ENCODE results near the gene PCGF2. TPM values are rescaled to one million over a fixed set of nuclear protein-coding genes. Genes with fewer than 3 reads are reported as not detected.

Gene PCGF2
- total and polyA plus RNA-seq, 5 donors from 2014 or later, result 0.25 TPM; not detected in 4

DNA sequence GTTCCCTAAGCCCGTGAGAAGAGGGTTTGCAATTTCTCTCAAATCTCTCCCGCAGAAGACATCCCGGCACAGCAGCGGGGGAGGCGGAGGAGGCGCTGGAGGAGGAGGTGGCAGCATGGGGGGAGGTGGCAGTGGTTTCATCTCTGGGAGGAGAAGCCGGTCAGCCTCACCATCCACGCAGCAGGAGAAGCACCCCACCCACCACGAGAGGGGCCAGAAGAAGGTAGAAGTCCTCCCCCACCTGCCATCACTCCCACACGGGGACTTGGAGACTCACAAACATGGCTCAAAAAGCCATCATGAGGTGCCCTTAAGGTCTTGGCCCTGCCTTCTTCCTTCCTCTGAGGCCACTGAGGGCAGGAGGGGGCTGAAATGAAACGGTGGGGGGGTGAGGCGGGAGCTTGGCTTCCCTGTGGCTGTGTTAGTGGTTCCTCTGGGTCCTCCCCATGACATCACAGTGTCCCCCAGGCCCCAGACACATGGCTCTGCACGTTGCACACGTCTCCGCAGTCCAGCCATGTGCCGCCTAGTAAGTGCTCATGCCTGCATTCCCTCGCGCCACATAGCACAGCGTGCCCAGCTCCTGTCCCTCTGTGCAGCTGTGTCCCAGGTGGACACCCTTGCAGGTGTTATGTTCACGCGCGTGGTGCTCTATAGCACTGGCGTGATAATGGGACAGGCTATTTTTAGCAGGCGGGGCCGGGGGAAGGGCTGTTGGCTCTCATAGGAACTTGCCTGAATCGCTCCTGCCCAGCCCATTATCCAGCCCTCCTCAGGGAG, 36.2 kb downstream of the PCGF2 start:
- peaks cover 42% of the 10 kb centered on the region for H3K36me3 Mint-ChIP-seq
- H3K27me3 Mint-ChIP-seq, result no peaks in the 10 kb centered on the region
- Histone ChIP-seq H3K36me3 (ENCODE audit: control insufficient read depth, insufficient read depth, low read length) (peaks cover 87% of the 10 kb centered on the region), H3K4me3 (ENCODE audit: low read depth, low read length) (no peak overlapping the region), H3K9me3 (ENCODE audit: control insufficient read depth in 2 of 2, low read length in 2 of 2) (no peaks in the 10 kb centered on the region), H3K27ac (ENCODE audit: insufficient read depth, low read length, poor library complexity, severe bottlenecking) (no peak overlapping the region), H3K4me1 (ENCODE audit: control insufficient read depth, insufficient read depth, low read length, poor library complexity, severe bottlenecking) (peaks cover 16% of the 10 kb centered on the region), H3K27me3 (ENCODE audit: control insufficient read depth, insufficient read depth, low read length) (no peaks in the 10 kb centered on the region)
- peaks cover 0 to 2% (median 0%) of the 10 kb centered on the region in 7 donors for H3K9me3 Mint-ChIP-seq
- H3K4me1 Mint-ChIP-seq, result peaks cover 5 to 60% (median 33%) of the 10 kb centered on the region in 4 donors
- peak overlapping the region in 1 of 3 donors; percentile 46 for H3K27ac Mint-ChIP-seq
- peak overlapping the region in 1 of 4 donors; percentile 38 for H3K4me3 Mint-ChIP-seq
- no peak for DNase-seq
- ATAC-seq (ENCODE audit: low read depth in 2 of 2), result no peak

DNA sequence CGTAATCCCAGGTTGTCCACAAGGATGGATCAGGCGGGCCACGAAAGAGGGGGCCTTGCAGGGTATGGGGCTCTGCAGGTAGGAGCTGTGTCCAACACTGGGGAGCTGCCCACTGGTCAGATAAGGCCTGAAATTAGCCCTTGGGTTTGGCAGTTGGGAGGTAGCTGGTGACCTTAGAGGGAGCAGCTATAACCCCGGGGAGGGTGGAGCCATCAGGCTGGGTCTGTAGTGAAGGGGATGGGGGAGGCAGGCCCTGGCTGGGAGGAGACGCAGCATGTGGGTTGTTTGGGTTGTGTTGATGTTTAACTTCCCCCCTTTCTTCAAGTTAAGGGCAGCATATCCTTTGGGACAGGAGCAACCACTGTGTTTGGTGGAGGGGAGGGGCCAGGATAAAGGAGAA, 37.2 kb downstream of the PCGF2 start:
- ATAC-seq (ENCODE audit: low read depth in 2 of 2) (no peak), DNase-seq (no peak)
- no peak overlapping the region for H3K4me3 ChIP-seq (ENCODE audit: low read depth, low read length)
- no peaks in the 10 kb centered on the region for H3K27me3 Mint-ChIP-seq
- no peak overlapping the region for H3K27ac ChIP-seq (ENCODE audit: insufficient read depth, low read length, poor library complexity, severe bottlenecking)
- peaks cover 43% of the 10 kb centered on the region for H3K36me3 Mint-ChIP-seq
- H3K27ac Mint-ChIP-seq, result peak overlapping the region in 2 of 3 donors; percentile 45 to 71
- H3K4me1 Mint-ChIP-seq, result peaks cover 5 to 64% (median 33%) of the 10 kb centered on the region in 4 donors
- no peaks in the 10 kb centered on the region for H3K27me3 ChIP-seq (ENCODE audit: control insufficient read depth, insufficient read depth, low read length)
- H3K36me3 ChIP-seq (ENCODE audit: control insufficient read depth, insufficient read depth, low read length), result peaks cover 78% of the 10 kb centered on the region
- peak overlapping the region in 2 of 4 donors; percentile 31 to 35 for H3K4me3 Mint-ChIP-seq
- H3K9me3 ChIP-seq (ENCODE audit: control insufficient read depth in 2 of 2, low read length in 2 of 2), result no peaks in the 10 kb centered on the region
- H3K4me1 ChIP-seq (ENCODE audit: control insufficient read depth, insufficient read depth, low read length, poor library complexity, severe bottlenecking), result peaks cover 26% of the 10 kb centered on the region
- peaks cover 0 to 3% (median 0%) of the 10 kb centered on the region in 7 donors for H3K9me3 Mint-ChIP-seq

DNA sequence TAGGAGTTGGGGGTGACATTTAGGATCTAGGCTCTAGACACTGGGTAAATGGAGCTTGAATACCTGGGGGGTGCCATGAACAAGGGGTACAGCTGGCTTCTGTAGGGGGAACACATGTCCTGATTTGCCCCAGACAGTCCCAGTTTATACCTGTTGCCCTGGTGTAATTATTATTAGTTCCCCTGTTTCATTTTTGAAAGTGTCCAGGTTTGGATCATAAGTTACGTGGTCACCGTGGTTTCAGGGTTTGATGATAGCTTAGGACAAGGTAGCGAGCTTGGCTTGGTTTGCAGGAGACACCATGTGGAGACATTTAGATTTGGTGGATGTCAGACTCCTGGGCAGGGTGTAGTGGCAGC, 37.6 kb downstream of the PCGF2 start:
- Histone ChIP-seq H3K4me3 (ENCODE audit: low read depth, low read length) (no peak overlapping the region), H3K4me1 (ENCODE audit: control insufficient read depth, insufficient read depth, low read length, poor library complexity, severe bottlenecking) (peaks cover 29% of the 10 kb centered on the region), H3K36me3 (ENCODE audit: control insufficient read depth, insufficient read depth, low read length) (peaks cover 74% of the 10 kb centered on the region), H3K9me3 (ENCODE audit: control insufficient read depth in 2 of 2, low read length in 2 of 2) (no peaks in the 10 kb centered on the region), H3K27ac (ENCODE audit: insufficient read depth, low read length, poor library complexity, severe bottlenecking) (no peak overlapping the region), H3K27me3 (ENCODE audit: control insufficient read depth, insufficient read depth, low read length) (no peaks in the 10 kb centered on the region)
- H3K4me3 Mint-ChIP-seq, result peak overlapping the region in 2 of 4 donors; percentile 35 to 62
- peak overlapping the region in 1 of 3 donors; percentile 64 for H3K27ac Mint-ChIP-seq
- H3K27me3 Mint-ChIP-seq, result no peaks in the 10 kb centered on the region
- peaks cover 0 to 3% (median 0%) of the 10 kb centered on the region in 7 donors for H3K9me3 Mint-ChIP-seq
- no peak for DNase-seq
- H3K36me3 Mint-ChIP-seq, result peaks cover 40% of the 10 kb centered on the region
- ATAC-seq (ENCODE audit: low read depth in 2 of 2), result no peak
- peaks cover 5 to 62% (median 32%) of the 10 kb centered on the region in 4 donors for H3K4me1 Mint-ChIP-seq

DNA sequence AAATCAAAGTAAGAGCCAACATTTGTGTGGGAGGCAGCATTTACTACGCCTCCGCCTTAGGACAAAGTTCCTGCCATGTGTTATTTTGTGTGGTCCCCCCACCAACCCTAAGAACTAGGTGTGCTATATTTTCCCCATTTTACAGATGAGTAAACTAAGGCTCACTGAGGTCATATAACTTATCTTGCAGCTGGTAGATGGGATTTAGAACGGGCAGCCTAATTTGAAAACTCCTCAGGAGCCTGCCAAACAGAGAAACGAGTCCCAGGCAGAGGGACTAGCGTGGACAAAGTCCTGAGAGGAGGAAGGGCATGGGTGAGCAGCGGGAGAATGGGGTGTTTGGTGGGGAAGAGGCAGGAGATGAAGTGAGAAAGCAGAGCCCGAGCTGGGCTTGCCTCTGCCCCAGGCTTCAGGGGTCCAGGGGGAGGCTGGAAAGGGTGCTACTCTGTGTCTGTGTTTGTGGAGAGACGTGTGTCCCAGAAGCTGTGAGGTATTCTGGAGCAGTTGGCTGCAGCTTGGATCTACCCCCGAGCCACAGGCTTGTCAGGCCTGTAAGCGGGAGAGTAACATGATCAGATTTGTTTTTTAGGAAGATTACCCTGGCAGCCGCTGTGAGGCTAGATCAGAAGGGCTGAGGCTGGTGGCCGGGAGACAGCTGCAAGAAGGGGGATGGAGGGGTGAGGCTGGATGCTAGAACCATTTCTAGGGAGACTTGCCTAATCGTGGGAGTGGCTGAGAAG, 38.1 kb downstream of the PCGF2 start:
- Mint-ChIP-seq H3K9me3 (peaks cover 0 to 3% (median 0%) of the 10 kb centered on the region in 7 donors), H3K27me3 (no peaks in the 10 kb centered on the region), H3K4me3 (peak overlapping the region in 3 of 4 donors; percentile 16 to 62 (median 35)), H3K4me1 (peaks cover 5 to 62% (median 32%) of the 10 kb centered on the region in 4 donors), H3K36me3 (peaks cover 40% of the 10 kb centered on the region), H3K27ac (peak overlapping the region in 2 of 3 donors; percentile 64 to 86)
- Histone ChIP-seq H3K4me1 (ENCODE audit: control insufficient read depth, insufficient read depth, low read length, poor library complexity, severe bottlenecking) (peaks cover 29% of the 10 kb centered on the region), H3K27me3 (ENCODE audit: control insufficient read depth, insufficient read depth, low read length) (no peaks in the 10 kb centered on the region), H3K4me3 (ENCODE audit: low read depth, low read length) (no peak overlapping the region), H3K9me3 (ENCODE audit: control insufficient read depth in 2 of 2, low read length in 2 of 2) (no peaks in the 10 kb centered on the region), H3K27ac (ENCODE audit: insufficient read depth, low read length, poor library complexity, severe bottlenecking) (no peak overlapping the region), H3K36me3 (ENCODE audit: control insufficient read depth, insufficient read depth, low read length) (peaks cover 69% of the 10 kb centered on the region)
- DNase-seq (no peak), ATAC-seq (ENCODE audit: low read depth in 2 of 2) (no peak)

DNA sequence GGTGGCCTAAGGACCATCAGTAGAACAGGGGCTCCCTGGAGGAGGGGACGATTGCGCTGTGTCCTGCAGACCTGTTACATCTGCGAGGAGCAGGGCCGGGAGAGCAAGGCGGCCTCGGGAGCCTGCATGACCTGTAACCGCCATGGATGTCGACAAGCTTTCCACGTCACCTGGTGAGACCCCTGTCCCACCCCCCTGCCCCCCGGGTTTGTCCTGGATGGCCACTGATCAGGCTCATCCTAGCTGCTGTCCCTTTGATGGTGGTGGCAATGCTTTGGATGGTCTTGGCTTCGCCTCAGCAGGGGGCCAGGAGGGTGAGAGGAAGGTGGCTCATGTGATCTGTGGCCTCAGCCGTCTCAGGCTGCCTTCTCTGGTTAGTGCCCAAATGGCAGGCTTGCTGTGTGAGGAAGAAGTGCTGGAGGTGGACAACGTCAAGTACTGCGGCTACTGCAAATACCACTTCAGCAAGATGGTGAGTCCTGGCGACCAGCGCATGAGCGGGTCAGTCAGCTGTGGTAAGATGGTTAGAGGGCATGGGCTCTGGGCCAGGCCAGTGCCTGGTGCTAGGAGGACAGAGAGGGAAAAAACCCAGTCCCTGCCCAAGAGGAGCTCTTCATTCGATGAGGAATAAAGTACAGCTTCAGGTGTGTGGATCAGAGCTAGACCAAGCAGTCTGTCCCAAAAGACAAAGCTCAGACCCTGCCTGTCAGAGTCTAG, 38.9 kb downstream of the PCGF2 start:
- H3K4me3 Mint-ChIP-seq, result peak overlapping the region in 2 of 4 donors; percentile 16 to 63
- no peak for ATAC-seq (ENCODE audit: low read depth in 2 of 2)
- peaks cover 0 to 3% (median 0%) of the 10 kb centered on the region in 7 donors for H3K9me3 Mint-ChIP-seq
- peak overlapping the region in 1 of 3 donors; percentile 86 for H3K27ac Mint-ChIP-seq
- Histone ChIP-seq H3K27me3 (ENCODE audit: control insufficient read depth, insufficient read depth, low read length) (no peaks in the 10 kb centered on the region), H3K36me3 (ENCODE audit: control insufficient read depth, insufficient read depth, low read length) (peaks cover 61% of the 10 kb centered on the region), H3K27ac (ENCODE audit: insufficient read depth, low read length, poor library complexity, severe bottlenecking) (no peak overlapping the region), H3K9me3 (ENCODE audit: control insufficient read depth in 2 of 2, low read length in 2 of 2) (no peaks in the 10 kb centered on the region), H3K4me3 (ENCODE audit: low read depth, low read length) (no peak overlapping the region), H3K4me1 (ENCODE audit: control insufficient read depth, insufficient read depth, low read length, poor library complexity, severe bottlenecking) (peaks cover 33% of the 10 kb centered on the region)
- peaks cover 5 to 61% (median 28%) of the 10 kb centered on the region in 4 donors for H3K4me1 Mint-ChIP-seq
- H3K36me3 Mint-ChIP-seq, result peaks cover 38% of the 10 kb centered on the region
- no peak for DNase-seq
- no peaks in the 10 kb centered on the region for H3K27me3 Mint-ChIP-seq

DNA sequence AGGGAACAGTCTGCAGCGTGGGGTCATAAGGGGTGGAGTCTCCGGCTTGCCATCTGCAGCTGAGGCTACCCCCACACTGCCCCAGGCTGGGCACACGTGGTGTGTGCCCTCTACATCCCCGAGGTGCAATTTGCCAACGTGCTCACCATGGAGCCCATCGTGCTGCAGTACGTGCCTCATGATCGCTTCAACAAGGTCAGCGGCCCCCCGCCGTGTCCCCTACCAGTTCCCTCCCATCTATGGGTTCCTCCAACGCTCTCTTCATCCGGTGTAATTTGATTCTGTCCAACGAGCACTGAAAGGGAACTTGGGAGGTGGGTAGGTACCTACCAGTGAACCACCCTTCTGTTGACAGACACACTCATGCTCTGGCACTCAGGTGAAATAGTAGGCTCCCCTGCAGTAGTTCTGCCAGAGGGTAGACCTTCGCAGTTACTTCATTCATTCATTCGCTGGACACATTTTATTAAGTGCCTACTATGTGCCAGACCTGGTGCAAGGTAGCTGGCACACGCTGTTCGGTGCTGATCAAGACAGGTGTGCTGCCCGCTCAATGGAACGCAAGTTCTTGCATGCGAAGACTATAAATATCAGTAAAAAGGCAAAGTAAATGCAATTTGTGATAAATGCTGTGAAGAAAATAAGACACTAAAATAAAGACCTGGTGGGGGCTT, 40.3 kb downstream of the PCGF2 start:
- ATAC-seq (ENCODE audit: low read depth in 2 of 2) (no peak), DNase-seq (no peak)
- Histone ChIP-seq H3K27me3 (ENCODE audit: control insufficient read depth, insufficient read depth, low read length) (no peaks in the 10 kb centered on the region), H3K27ac (ENCODE audit: insufficient read depth, low read length, poor library complexity, severe bottlenecking) (peak overlapping the region; percentile 76), H3K9me3 (ENCODE audit: control insufficient read depth in 2 of 2, low read length in 2 of 2) (no peaks in the 10 kb centered on the region), H3K36me3 (ENCODE audit: control insufficient read depth, insufficient read depth, low read length) (peaks cover 47% of the 10 kb centered on the region), H3K4me3 (ENCODE audit: low read depth, low read length) (no peak overlapping the region), H3K4me1 (ENCODE audit: control insufficient read depth, insufficient read depth, low read length, poor library complexity, severe bottlenecking) (peaks cover 48% of the 10 kb centered on the region)
- no peaks in the 10 kb centered on the region for H3K27me3 Mint-ChIP-seq
- H3K4me1 Mint-ChIP-seq, result peaks cover 12 to 66% (median 26%) of the 10 kb centered on the region in 4 donors
- peaks cover 32% of the 10 kb centered on the region for H3K36me3 Mint-ChIP-seq
- H3K9me3 Mint-ChIP-seq, result peaks cover 0 to 3% (median 0%) of the 10 kb centered on the region in 7 donors
- H3K27ac Mint-ChIP-seq, result peak overlapping the region; percentile 65 to 85 (median 69)
- H3K4me3 Mint-ChIP-seq, result peak overlapping the region; percentile 43 to 100 (median 96)

All from CD4-positive, CD25-positive, alpha-beta regulatory T cell (primary cell).